ENCODE measurements around the gene CAMTA1. TPM values are rescaled to one million over a fixed set of nuclear protein-coding genes. Genes with fewer than 3 reads are reported as not detected.

CAMTA1 gene
- total RNA-seq, 1 experiment from 2014 or later: 69.5 TPM

GRCh38 chr1:7192453-7192852 is 407.2 kb downstream of the CAMTA1 start (continued):
- TF ChIP-seq REST (IDR thresholded peaks at IDR 0.05; ENCODE audit: low read depth): no peak
- no peak for TF ChIP-seq CTCF (IDR thresholded peaks at IDR 0.05 in 2 of 3, conservative IDR thresholded peaks at IDR 0.05 in 1 of 3; ENCODE audit: borderline replicate concordance in 1 of 3, insufficient read depth in 1 of 3, low read depth in 2 of 3, low read length in 2 of 3)
- no peak for TF ChIP-seq TCF7L2 (IDR thresholded peaks at IDR 0.05; ENCODE audit: borderline replicate concordance, extremely low read depth, insufficient read depth, insufficient read length)
- TF ChIP-seq CEBPB (IDR thresholded peaks at IDR 0.05; ENCODE audit: low read depth): no peak
- TF ChIP-seq EGR1 (IDR thresholded peaks at IDR 0.05; ENCODE audit: low read depth): no peak

- CTCF ChIA-PET: no interaction called here
- Histone ChIP-seq H3K9ac (ENCODE audit: low read length) (no peak overlapping the region), H4K20me1 (ENCODE audit: insufficient read depth) (no peaks in the 10 kb centered on the region), H2AFZ (ENCODE audit: low read depth, low read length, poor library complexity, severe bottlenecking) (no peak overlapping the region), H3K9me2 (ENCODE audit: insufficient read depth) (no peaks in the 10 kb centered on the region), H3K4me2 (ENCODE audit: low read length) (no peak overlapping the region), H3K36me3 (ENCODE audit: control insufficient read depth in 1 of 2, insufficient read depth in 2 of 2, low read length in 2 of 2) (no peaks in the 10 kb centered on the region), H3K4me3 (replicated peaks in 1 of 2; ENCODE audit: low read depth in 1 of 2, low read length in 2 of 2) (no peak overlapping the region), H3K27me3 (ENCODE audit: insufficient read depth, low read length) (peaks cover 6% of the 10 kb centered on the region; the same call in 1 of the 2 replicates), H3K27ac (ENCODE audit: low read depth, low read length) (no peak overlapping the region), H3K9me3 (ENCODE audit: control insufficient read depth in 1 of 2, insufficient read depth in 1 of 2, low read depth in 1 of 2, low read length in 2 of 2) (no peaks in the 10 kb centered on the region), H3K4me1 (ENCODE audit: control insufficient read depth in 1 of 2, insufficient read depth in 2 of 2, low read length in 2 of 2) (no peaks in the 10 kb centered on the region), H3K79me2 (ENCODE audit: insufficient read depth, low read length) (no peaks in the 10 kb centered on the region)
- POLR2A ChIA-PET: no interaction called here
- DNase-seq (ENCODE audit: low read depth, low spot score) (no peak), ATAC-seq (no peak)
- intact Hi-C loops (cut with micrococcal nuclease): no loop called here
- BruUV-seq (replicated peaks): no TSS peak
- RAD21 ChIA-PET (ENCODE audit: low non-redundant PET in 1 of 2, low total read pairs in 2 of 2, uncharacterized antibody in 2 of 2, unreplicated experiment in 2 of 2): no interaction called here
- TF ChIP-seq POLR2A (IDR thresholded peaks at IDR 0.05; ENCODE audit: borderline replicate concordance, extremely low read depth, insufficient read depth, insufficient read length) (no peak), CTCF (IDR thresholded peaks at IDR 0.05 in 2 of 3, conservative IDR thresholded peaks at IDR 0.05 in 1 of 3; ENCODE audit: borderline replicate concordance in 1 of 3, insufficient read depth in 1 of 3, low read depth in 2 of 3, low read length in 2 of 3) (no peak), POLR2AphosphoS5 (IDR thresholded peaks at IDR 0.05; ENCODE audit: low read depth, low read length) (no peak), ELF1 (IDR thresholded peaks at IDR 0.05; ENCODE audit: borderline replicate concordance, low read depth) (no peak), EZH2phosphoT487 (IDR thresholded peaks at IDR 0.05; ENCODE audit: borderline replicate concordance) (no peak), ATF3 (IDR thresholded peaks at IDR 0.05) (no peak), EGR1 (IDR thresholded peaks at IDR 0.05; ENCODE audit: low read depth) (no peak), EZH2 (IDR thresholded peaks at IDR 0.05) (no peak), JUND (IDR thresholded peaks at IDR 0.05) (no peak), SP1 (IDR thresholded peaks at IDR 0.05; ENCODE audit: low read depth) (no peak), SRF (IDR thresholded peaks at IDR 0.05; ENCODE audit: low read depth) (no peak), TCF7L2 (IDR thresholded peaks at IDR 0.05; ENCODE audit: borderline replicate concordance, extremely low read depth, insufficient read depth, insufficient read length) (no peak), RAD21 (IDR thresholded peaks at IDR 0.05; ENCODE audit: low read depth) (no peak), FOSL1 (IDR thresholded peaks at IDR 0.05; ENCODE audit: low read depth) (no peak), CEBPB (IDR thresholded peaks at IDR 0.05; ENCODE audit: low read depth) (no peak)
Observed at GRCh38 chr1:7196036-7196911, 411.0 kb downstream of the CAMTA1 start.

All from HCT116 (cell line).